Fibroblast of lung (primary cell): Measurements from ENCODE around the gene MOCS2. TPM values are rescaled to one million over a fixed set of nuclear protein-coding genes. Genes with fewer than 3 reads are reported as not detected.

Experiments used
- DNase-seq, 2 donors: peaks; one replicate each; pipeline versions ENCODE4 v3.0.0 to v3.0.0-alpha.2; 2010; ENCODE audit warnings: low read depth in 2 of 2
- H2AFZ ChIP-seq: 2 replicates; pipeline ENCODE4 v1.5.1; 2012; ENCODE audit warnings: low read length, control low read depth, inconsistent platforms
- H3K27ac ChIP-seq: 2 replicates; pipeline ENCODE4 v1.5.1; 2011; ENCODE audit warnings: low read length, control low read depth; ENCODE audit not compliant: insufficient read depth
- H3K27me3 ChIP-seq: 2 replicates; pipeline ENCODE4 v1.5.1; 2011; ENCODE audit warnings: mild to moderate bottlenecking, low read length; ENCODE audit not compliant: control insufficient read depth, insufficient read depth
- H3K36me3 ChIP-seq: 2 replicates; pipeline ENCODE4 v1.5.1; 2011; ENCODE audit warnings: low read length; ENCODE audit not compliant: control insufficient read depth, insufficient read depth
- H3K4me1 ChIP-seq: 2 replicates; pipeline ENCODE4 v1.5.1; 2011; ENCODE audit warnings: low read length; ENCODE audit not compliant: control insufficient read depth, insufficient read depth; ENCODE audit errors: extremely low read depth
- H3K4me2 ChIP-seq: 2 replicates; pipeline ENCODE4 v1.5.1; 2011; ENCODE audit warnings: low read length, control low read depth; ENCODE audit not compliant: insufficient read depth; ENCODE audit errors: extremely low read depth
- H3K4me3 ChIP-seq, 4 experiments: fragments of 200-600 bp in 1 of 4; sonication (generic) in 1 of 4; replicated peaks in 1 of 4; 2 replicates each; pipeline ENCODE4 v1.5.1; 2011 to 2016; ENCODE audit warnings: low read length in 4 of 4, low read depth in 3 of 4, mild to moderate bottlenecking in 3 of 4, control low read depth in 2 of 4, inconsistent platforms in 1 of 4, mixed read lengths in 1 of 4; ENCODE audit not compliant: insufficient read depth in 1 of 4; ENCODE audit errors: control extremely low read depth in 1 of 4
- H3K79me2 ChIP-seq: 2 replicates; pipeline ENCODE4 v1.5.1; 2012; ENCODE audit warnings: mild to moderate bottlenecking, low read length, inconsistent platforms; ENCODE audit not compliant: control insufficient read depth, insufficient read depth
- H3K9ac ChIP-seq: 2 replicates; pipeline ENCODE4 v1.5.1; 2011; ENCODE audit warnings: mild to moderate bottlenecking, low read length, control low read depth; ENCODE audit not compliant: insufficient read depth
- H3K9me3 ChIP-seq: 2 replicates; pipeline ENCODE4 v1.5.1; 2012; ENCODE audit warnings: low read depth, low read length; ENCODE audit not compliant: control insufficient read depth, insufficient read depth
- H4K20me1 ChIP-seq: 2 replicates; pipeline ENCODE4 v1.5.1; 2011; ENCODE audit warnings: low read length; ENCODE audit not compliant: control insufficient read depth, insufficient read depth; ENCODE audit errors: extremely low read depth
- CTCF ChIP-seq, 2 donors: IDR thresholded peaks in 1 of 2; conservative IDR thresholded peaks in 1 of 2; 1 replicate in 1 of 2; 2 replicates in 1 of 2; pipeline ENCODE4 v1.5.1; 2011 to 2012; ENCODE audit warnings: low read length in 2 of 2, control low read depth in 1 of 2, inconsistent platforms in 1 of 2, low read depth in 1 of 2, mild to moderate bottlenecking in 1 of 2
- EZH2 ChIP-seq: IDR thresholded peaks from 2 replicates; pipeline ENCODE4 v1.5.1; 2012; ENCODE audit warnings: low read length, control low read depth, mild to moderate bottlenecking; ENCODE audit errors: missing control alignments
- polyA plus RNA-seq, 2 donors: library from polyadenylated mRNA; depleted of rRNA in 1 of 2; stranded (reverse) in 1 of 2; unstranded in 1 of 2; fragments of >200 nt; gene quantifications; 2 replicates each; pipeline ENCODE4 v1.2.1, GENCODE V29; 2011 to 2012; ENCODE audit warnings: missing spikeins in 1 of 2
- total RNA-seq: library from RNA; depleted of rRNA; stranded (reverse); fragments of >200 nt; gene quantifications from 2 replicates; pipeline ENCODE4 v1.2.1, GENCODE V29; 2014

MOCS2 gene
- total and polyA plus RNA-seq, 2 donors (not counting 1 experiment from before 2014, with no cell fraction given): 44.4 to 122 TPM

GRCh38 chr5:53111139-53111538 is 1.6 kb upstream of the MOCS2 start:
- Histone ChIP-seq H3K4me3 (no peak overlapping the region), H3K4me1 (peaks cover 4% of the 10 kb centered on the region), H3K36me3 (no peaks in the 10 kb centered on the region), H3K79me2 (peaks cover 11% of the 10 kb centered on the region), H3K9ac (no peak overlapping the region), H3K27me3 (no peaks in the 10 kb centered on the region), H3K4me2 (no peak overlapping the region), H2AFZ (no peak overlapping the region), H3K27ac (no peak overlapping the region), H4K20me1 (no peaks in the 10 kb centered on the region), H3K9me3 (no peaks in the 10 kb centered on the region)
- DNase-seq: no peak
- no peak for TF ChIP-seq CTCF (conservative IDR thresholded peaks at IDR 0.05 in 1 of 2, IDR thresholded peaks at IDR 0.05 in 1 of 2; ENCODE audit: low read depth in 1 of 2, low read length in 2 of 2)
- TF ChIP-seq EZH2: no peak

GRCh38 chr5:53110156-53110555 is 599 bp upstream of the MOCS2 start:
- peak overlapping the region; percentile 39 for H3K27ac ChIP-seq
- peak overlapping the region; percentile 97 for H3K4me2 ChIP-seq

GRCh38 chr5:53109056-53109442 is 508 bp downstream of the MOCS2 start:
- TF ChIP-seq EZH2 (no peak), CTCF (conservative IDR thresholded peaks at IDR 0.05 in 1 of 2, IDR thresholded peaks at IDR 0.05 in 1 of 2; ENCODE audit: low read depth in 1 of 2, low read length in 2 of 2) (no peak)
- peak in 1 of 2 donors; percentile 17 for DNase-seq

More at GRCh38 chr5:53110156-53110555, 599 bp upstream of the MOCS2 start:
- H2AFZ ChIP-seq: peak overlapping the region; percentile 98
- TF ChIP-seq CTCF (conservative IDR thresholded peaks at IDR 0.05 in 1 of 2, IDR thresholded peaks at IDR 0.05 in 1 of 2; ENCODE audit: low read depth in 1 of 2, low read length in 2 of 2) (no peak), EZH2 (no peak)
- no peaks in the 10 kb centered on the region for H4K20me1 ChIP-seq
- H3K9me3 ChIP-seq: no peaks in the 10 kb centered on the region
- peak overlapping the region; percentile 1 for H3K9ac ChIP-seq
- H3K27me3 ChIP-seq: no peaks in the 10 kb centered on the region
- DNase-seq: no peak
- H3K79me2 ChIP-seq: peaks cover 11% of the 10 kb centered on the region
- H3K4me1 ChIP-seq: peaks cover 4% of the 10 kb centered on the region
- peak overlapping the region; percentile 58 to 89 (median 84) for H3K4me3 ChIP-seq
- no peaks in the 10 kb centered on the region for H3K36me3 ChIP-seq

More at GRCh38 chr5:53109056-53109442, 508 bp downstream of the MOCS2 start:
- no peaks in the 10 kb centered on the region for H3K27me3 ChIP-seq
- peaks cover 11% of the 10 kb centered on the region for H3K79me2 ChIP-seq
- peaks cover 4% of the 10 kb centered on the region for H3K4me1 ChIP-seq
- no peak overlapping the region for H3K27ac ChIP-seq
- H2AFZ ChIP-seq: peak overlapping the region; percentile 97
- H3K9me3 ChIP-seq: no peaks in the 10 kb centered on the region
- H3K4me3 ChIP-seq: peak overlapping the region; percentile 58 to 89 (median 84)
- peak overlapping the region; percentile 100 for H3K4me2 ChIP-seq
- H4K20me1 ChIP-seq: no peaks in the 10 kb centered on the region
- peak overlapping the region; percentile 68 for H3K9ac ChIP-seq
- no peaks in the 10 kb centered on the region for H3K36me3 ChIP-seq
